ENCODE results near the gene CHGA. TPM values are rescaled to one million over a fixed set of nuclear protein-coding genes. Genes with fewer than 3 reads are reported as not detected.

The CHGA gene
- total and polyA plus RNA-seq, 10 of the 15 experiments (the other 5 are each of a cell fraction or from before 2014, with no cell fraction given): 0.11 to 0.23 TPM; not detected in 8

GRCh38 chr14:92939699-92940098, 16.7 kb downstream of the CHGA start (continued):
- TF ChIP-seq TAF1 (IDR thresholded peaks at IDR 0.05; ENCODE audit: borderline replicate concordance, low read depth, low read length) (no peak), IRF4 (IDR thresholded peaks at IDR 0.05; ENCODE audit: low read depth, low read length) (no peak)

GRCh38 chr14:92940543-92940942, 17.6 kb downstream of the CHGA start:
- intact Hi-C loops (cut with micrococcal nuclease; ENCODE audit: unreplicated experiment) (no loop called here), in situ Hi-C loops (cut with MboI) (no loop called here)
- H3K79me2 ChIP-seq (ENCODE audit: control insufficient read depth, insufficient read depth, low read length): no peaks in the 10 kb centered on the region
- no peak overlapping the region for H2AFZ ChIP-seq (ENCODE audit: control insufficient read depth, low read depth, low read length)
- ATAC-seq (no peak), DNase-seq (ENCODE audit: low read depth, low spot score) (no peak), FAIRE-seq (no peak)
- H3K4me3 ChIP-seq: no peak overlapping the region
- H3K36me3 ChIP-seq (ENCODE audit: control insufficient read depth in 2 of 2, insufficient read depth in 2 of 2, low read length in 1 of 2): peaks cover 0 to 17% of the 10 kb centered on the region in 2 experiments; a peak in 3 of 4 replicates
- no peak overlapping the region for H3K27ac ChIP-seq (ENCODE audit: control insufficient read depth, insufficient read depth)
- H3K4me2 ChIP-seq (ENCODE audit: control insufficient read depth, insufficient read depth): no peak overlapping the region
- H4K20me1 ChIP-seq (ENCODE audit: control insufficient read depth, insufficient read depth): no peaks in the 10 kb centered on the region
- 89% methylated on average over 11 of the region's 11 CpGs for WGBS (ENCODE audit: insufficient coverage, insufficient replicate concordance, low lambda C conversion rate, missing lambda C conversion rate)
- SMC1A ChIA-PET (ENCODE audit: uncharacterized antibody, unreplicated experiment): no interaction called here
- RAD21 ChIA-PET (ENCODE audit: unreplicated experiment): no interaction called here
- CTCF ChIA-PET: no interaction called here
- POLR2A ChIA-PET: no interaction called here
- TF ChIP-seq NFYB (IDR thresholded peaks at IDR 0.05; ENCODE audit: insufficient read depth, low read depth, low read length): no peak
- TF ChIP-seq TARDBP (IDR thresholded peaks at IDR 0.05; ENCODE audit: borderline replicate concordance): no peak
- no peak for TF ChIP-seq KDM1A (IDR thresholded peaks at IDR 0.05; ENCODE audit: borderline replicate concordance)
- TF ChIP-seq ZBTB11 (CRISPR knock-in tag; IDR thresholded peaks at IDR 0.05): no peak
- TF ChIP-seq E4F1 (IDR thresholded peaks at IDR 0.05; ENCODE audit: borderline replicate concordance, partially characterized antibody): no peak
- no peak for TF ChIP-seq RB1 (IDR thresholded peaks at IDR 0.05; ENCODE audit: borderline replicate concordance)
- H3K9me3 ChIP-seq (replicated peaks; ENCODE audit: control insufficient read depth, insufficient read depth, low read length): no peaks in the 10 kb centered on the region
- H3K4me1 ChIP-seq (ENCODE audit: control insufficient read depth, insufficient read depth, low read length): no peaks in the 10 kb centered on the region
- no peak overlapping the region for H3K9ac ChIP-seq (ENCODE audit: control insufficient read depth, insufficient read depth, low read length)
- BruUV-seq (replicated peaks): no TSS peak
- H3K27me3 ChIP-seq (replicated peaks in 1 of 2; ENCODE audit: control insufficient read depth in 2 of 2, insufficient read depth in 2 of 2, low read length in 1 of 2): no peaks in the 10 kb centered on the region

Data from GM12878 (cell line).